Kidney (tissue), 14 donors: ENCODE results near the gene TMEM143. TPM values are rescaled to one million over a fixed set of nuclear protein-coding genes. Genes with fewer than 3 reads are reported as not detected.
A peak's percentile ranks its signal among the peaks of the same experiment; 100 is the strongest.

ENCODE experiments used
- DNase-seq, 5 donors: peaks; one replicate each; pipeline ENCODE4 v3.0.0-alpha.2; 2013 to 2020
- FAIRE-seq: peaks from 2 replicates; lab custom pipeline; 2012; peaks lifted over from hg19 to GRCh38; lab: Jason Lieb, UNC
- H3K27ac ChIP-seq, 2 donors: one replicate each; pipeline ENCODE4 v1.7.0; 2013; ENCODE audit warnings: low read depth in 2 of 2, low read length in 2 of 2, inconsistent platforms in 1 of 2
- H3K27me3 ChIP-seq: one replicate; pipeline ENCODE4 v1.7.1; 2013; ENCODE audit warnings: low read length, inconsistent platforms; ENCODE audit not compliant: control insufficient read depth, insufficient read depth
- H3K36me3 ChIP-seq, 3 donors: one replicate each; pipeline versions ENCODE4 v1.7.0 to v1.7.1; 2013; ENCODE audit warnings: low read length in 3 of 3, control low read depth in 1 of 3, inconsistent platforms in 1 of 3; ENCODE audit not compliant: insufficient read depth in 3 of 3, control insufficient read depth in 2 of 3
- H3K4me1 ChIP-seq, 3 donors: one replicate each; pipeline versions ENCODE4 v1.7.0 to v1.7.1; 2013; ENCODE audit warnings: low read length in 3 of 3, inconsistent platforms in 1 of 3, low read depth in 1 of 3; ENCODE audit not compliant: control insufficient read depth in 2 of 3, insufficient read depth in 2 of 3
- H3K4me3 ChIP-seq, 3 donors: one replicate each; pipeline versions ENCODE4 v1.7.0 to v1.8.1; 2013; ENCODE audit warnings: low read length in 3 of 3, control low read depth in 1 of 3, inconsistent platforms in 1 of 3
- H3K9ac ChIP-seq, 3 donors: one replicate each; pipeline versions ENCODE4 v1.7.0 to v1.7.1; 2013; ENCODE audit warnings: low read length in 3 of 3, control low read depth in 1 of 3, inconsistent platforms in 1 of 3
- H3K9me3 ChIP-seq, 3 donors: one replicate each; pipeline versions ENCODE4 v1.7.0 to v1.7.1; 2013; ENCODE audit warnings: low read length in 3 of 3, control low read depth in 1 of 3, inconsistent platforms in 1 of 3; ENCODE audit not compliant: control insufficient read depth in 2 of 3, insufficient read depth in 1 of 3
- CTCF ChIP-seq: IDR thresholded peaks from 3 replicates; pipeline ENCODE4 v1.5.1; 2012; ENCODE audit warnings: mild to moderate bottlenecking, moderate library complexity, borderline replicate concordance; ENCODE audit not compliant: insufficient read depth; ENCODE audit errors: extremely low read depth
- intact Hi-C: fragments of 100-400 bp; cut with DNase I; formaldehyde crosslinking; loops from one replicate; pipeline ENCODE4 v1.11.1; 2022
- polyA plus RNA-seq: library from polyadenylated mRNA; stranded (reverse); fragments of 350-450 nt; fragmentation: Illumina TruSeq; extraction: RNeasy Lipid Tissue Mini Kit (QIAGEN cat#74804); gene quantifications from one replicate; pipeline ENCODE4 v1.2.3, GENCODE V29; 2014; ENCODE audit warnings: low read depth, low replicate concordance; ENCODE audit not compliant: insufficient read depth
- total RNA-seq: library from RNA; stranded (reverse); fragmentation: NEBNext Ultra II Directional; extraction: Animal tissue kit (Norgen Biotek cat#: 25700); gene quantifications from one replicate; pipeline ENCODE4 v1.2.1, GENCODE V29; 2021
- donor health status: control.
- donor health status: control.
- donor health status: control.
- donor health status: control.
- donor health status: control.
- donor health status: DM: yes; HTN: yes; CAD: no.
- donor health status: Normal renal cell carcinoma (clear cell type).

The TMEM143 gene
- total and polyA plus RNA-seq, 2 donors from 2014 or later, result 9.2 to 15.7 TPM

- Histone ChIP-seq H3K27ac (no peak overlapping the region), H3K27me3 (no peaks in the 10 kb centered on the region), H3K4me1 (peaks cover 0 to 2% (median 0%) of the 10 kb centered on the region in 3 donors), H3K9ac (no peak overlapping the region), H3K9me3 (peaks cover 0 to 4% (median 0%) of the 10 kb centered on the region in 3 donors), H3K4me3 (no peak overlapping the region), H3K36me3 (no peaks in the 10 kb centered on the region)
- intact Hi-C loops, result no loop called here
- no peak for TF ChIP-seq CTCF
- DNase-seq (peak; percentile 58 to 82 (median 68)), FAIRE-seq (no peak)
These were observed 39.9 kb upstream of the TMEM143 start for GRCh38 chr19:48403606-48404005.

GRCh38 chr19:48401287-48401686, 37.5 kb upstream of the TMEM143 start:
- Histone ChIP-seq H3K27me3 (peaks cover 8% of the 10 kb centered on the region), H3K9ac (no peak overlapping the region), H3K4me1 (peaks cover 0 to 2% (median 0%) of the 10 kb centered on the region in 3 donors), H3K4me3 (no peak overlapping the region), H3K27ac (no peak overlapping the region), H3K9me3 (peaks cover 0 to 4% (median 0%) of the 10 kb centered on the region in 3 donors), H3K36me3 (no peaks in the 10 kb centered on the region)
- TF ChIP-seq CTCF, result no peak
- FAIRE-seq (no peak), DNase-seq (peak in 1 of 5 donors; percentile 6)
- intact Hi-C loops, result no loop called here

- H3K9ac ChIP-seq, result no peak overlapping the region
- H3K27me3 ChIP-seq, result peaks cover 13% of the 10 kb centered on the region
- no peaks in the 10 kb centered on the region for H3K36me3 ChIP-seq
- no peak overlapping the region for H3K27ac ChIP-seq
- DNase-seq (peak in 3 of 5 donors; percentile 52 to 83 (median 66)), FAIRE-seq (no peak)
- no peak for TF ChIP-seq CTCF
- H3K9me3 ChIP-seq, result no peaks in the 10 kb centered on the region
- H3K4me1 ChIP-seq, result peaks cover 0 to 2% (median 0%) of the 10 kb centered on the region in 3 donors
- peak overlapping the region in 2 of 3 donors; percentile 21 to 24 for H3K4me3 ChIP-seq
- intact Hi-C loops, result no loop called here
These were observed 36.4 kb upstream of the TMEM143 start for GRCh38 chr19:48400018-48400742.
